Midbrain (tissue), 1 donor: Measurements from ENCODE around the gene IL36RN.

Source experiments
- DNase-seq: peaks from one replicate; lab custom pipeline; 2025; lab: John Stamatoyannopoulos, UW

Gene IL36RN

DNA sequence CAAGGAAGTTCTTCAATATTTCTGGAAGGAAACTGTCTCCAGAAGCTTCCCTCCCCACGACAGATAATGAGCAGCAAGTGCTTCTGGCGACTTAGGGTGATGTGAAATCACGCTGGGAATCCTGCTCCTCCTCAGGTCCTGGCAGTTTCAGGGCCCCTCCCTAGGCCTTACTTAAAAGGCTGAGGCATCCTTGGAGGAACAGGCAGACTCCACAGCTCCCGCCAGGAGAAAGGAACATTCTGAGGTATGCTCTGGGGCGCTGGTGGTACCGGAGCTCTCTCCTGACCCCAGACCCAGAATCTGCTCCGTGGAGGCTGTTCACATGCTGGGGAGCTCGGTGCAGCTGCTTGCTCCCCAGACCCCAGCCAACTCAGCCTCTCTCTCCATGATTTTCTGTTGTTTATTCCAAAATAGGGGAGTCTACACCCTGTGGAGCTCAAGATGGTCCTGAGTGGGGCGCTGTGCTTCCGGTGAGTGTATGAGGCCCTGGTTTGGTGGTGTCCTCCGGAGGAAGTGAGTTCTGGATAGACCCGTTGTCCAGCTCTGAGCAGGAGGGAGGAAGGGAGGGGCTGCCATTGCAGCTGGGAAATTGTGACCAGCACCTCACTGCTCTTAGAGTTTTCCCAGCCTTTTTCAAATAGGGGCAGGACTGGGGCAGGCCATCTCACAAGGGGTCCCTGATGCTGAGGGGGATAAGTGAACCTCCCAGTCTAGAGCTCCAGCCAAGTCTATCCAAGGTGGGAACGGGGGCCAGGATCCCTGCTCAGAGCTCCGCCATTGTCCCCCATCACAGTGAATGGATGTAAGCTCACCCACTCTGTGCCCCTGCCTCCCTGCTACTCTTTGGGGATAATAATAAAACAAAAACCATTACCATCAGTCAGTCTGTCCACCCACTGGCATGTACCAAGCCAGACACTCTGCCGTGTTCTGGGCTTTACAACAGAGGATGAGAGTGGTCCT, at the start of gene IL36RN:
Gene IL36RN (plus strand): TSS at position 201 of the 963 bp plus-strand sequence. CDS start 241 bp downstream, at position 442.
- DNase-seq, result no peak

DNA sequence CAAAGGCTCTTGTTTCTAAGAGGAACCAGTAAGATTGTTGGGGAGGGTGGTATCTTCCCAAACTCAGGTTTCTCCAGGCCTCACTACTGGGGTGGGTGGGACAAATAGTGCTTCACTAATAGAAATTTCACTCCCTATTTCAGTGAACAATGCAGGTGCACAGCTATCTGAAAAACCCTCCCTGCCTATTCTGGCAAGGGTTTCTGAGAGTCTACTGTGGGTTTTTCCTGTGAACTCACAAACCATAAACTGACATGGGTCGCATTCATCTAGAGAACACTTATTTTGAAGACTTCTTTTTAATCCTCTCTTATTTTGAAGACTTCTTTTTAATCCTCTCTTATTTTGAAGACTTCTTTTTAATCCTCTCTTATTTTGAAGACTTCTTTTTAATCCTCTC, 49.4 kb upstream of the IL36RN start:
- DNase-seq, result no peak

DNA sequence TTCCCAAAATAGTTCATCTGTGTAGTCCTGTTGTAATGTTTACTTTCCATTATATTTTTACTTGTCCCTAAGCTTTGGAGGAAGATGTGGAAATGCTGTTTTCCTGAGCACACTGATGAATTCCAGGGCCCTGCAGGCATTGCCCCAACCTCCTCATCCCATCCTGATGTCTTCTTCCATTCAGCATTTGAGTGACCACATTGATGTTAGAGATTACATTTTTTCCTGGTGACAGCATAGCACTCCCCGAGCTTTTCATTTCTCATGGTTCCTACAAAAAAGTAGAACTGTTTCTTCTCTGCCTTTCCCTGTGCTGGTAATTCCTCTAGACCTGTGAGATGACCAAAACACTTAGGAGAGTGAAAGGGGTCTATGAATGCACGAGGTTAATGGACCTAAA, 48.9 kb upstream of the IL36RN start:
- DNase-seq, result no peak

DNA sequence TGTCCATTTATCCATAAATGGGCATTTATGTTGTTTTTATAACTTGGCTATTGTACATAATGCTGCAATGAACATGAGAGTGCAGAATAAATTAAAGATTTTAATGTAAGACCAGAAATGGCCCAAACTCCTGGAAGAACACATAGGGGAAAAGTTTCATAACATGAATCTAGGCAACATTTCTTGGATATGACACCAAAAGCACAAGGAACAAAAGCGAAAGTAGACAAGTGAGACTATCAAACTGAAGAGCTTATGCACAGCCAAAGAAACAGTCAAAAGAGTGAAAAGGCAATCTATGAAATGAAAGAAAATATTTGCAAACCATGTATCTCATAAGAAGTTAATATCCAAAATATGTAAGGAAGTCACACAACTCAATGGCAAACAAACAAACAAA, 47.9 kb upstream of the IL36RN start:
- no peak for DNase-seq

DNA sequence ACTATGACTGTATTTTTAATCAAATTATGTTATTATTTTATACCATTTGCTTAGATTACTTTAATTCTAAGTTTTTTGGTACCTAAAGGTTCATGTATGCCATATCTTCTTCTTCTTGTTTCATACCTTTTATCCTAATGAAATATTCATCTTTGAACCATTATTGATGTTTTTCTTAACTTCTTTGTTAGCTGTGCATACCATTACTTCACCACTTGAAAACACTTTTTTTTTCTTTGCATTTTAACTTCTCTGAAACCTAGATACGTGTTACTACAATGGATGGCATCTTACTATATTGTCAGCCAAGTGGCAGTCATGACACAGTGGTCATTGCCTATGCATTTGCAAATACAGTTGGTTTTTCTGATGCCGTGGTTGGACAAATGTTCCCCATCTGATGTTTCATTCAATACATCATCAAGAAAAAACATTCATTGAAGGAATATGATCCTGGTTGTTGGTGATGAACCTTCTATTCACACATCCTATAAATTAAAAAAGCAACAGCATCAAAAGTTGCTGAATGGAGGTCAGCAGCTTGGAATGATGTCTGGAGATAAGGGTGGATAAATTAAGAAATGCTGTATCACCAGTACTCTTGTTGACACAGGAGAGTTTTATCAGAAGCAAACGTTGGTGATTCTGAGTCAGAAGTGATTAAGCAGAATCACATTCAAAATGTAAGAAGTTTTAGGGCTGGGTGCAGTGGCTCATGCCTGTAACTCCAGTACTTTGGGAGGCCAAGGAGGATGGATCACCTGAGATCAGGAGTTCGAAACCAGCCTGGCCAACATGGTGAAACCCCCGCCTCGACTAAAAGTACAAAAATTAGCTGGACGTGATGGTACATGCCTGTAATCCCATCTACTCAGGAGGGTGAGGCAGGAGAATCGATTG, 46.3 kb upstream of the IL36RN start:
- no peak for DNase-seq

DNA sequence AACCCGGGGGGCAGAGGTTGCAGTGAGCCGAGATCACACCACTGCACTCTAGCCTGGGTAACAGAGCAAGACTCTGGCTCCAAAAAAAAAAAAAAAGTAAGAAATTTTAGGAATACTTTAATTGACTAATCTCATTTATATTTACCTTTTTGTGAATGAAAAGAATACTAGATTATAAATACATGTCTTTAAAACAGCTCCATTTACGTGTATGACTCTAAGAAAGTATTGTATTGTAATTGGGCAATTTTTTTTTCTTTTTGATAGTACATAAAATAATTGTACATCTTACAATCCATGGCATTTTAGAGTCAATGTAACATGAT, 45.7 kb upstream of the IL36RN start:
- DNase-seq, result no peak

DNA sequence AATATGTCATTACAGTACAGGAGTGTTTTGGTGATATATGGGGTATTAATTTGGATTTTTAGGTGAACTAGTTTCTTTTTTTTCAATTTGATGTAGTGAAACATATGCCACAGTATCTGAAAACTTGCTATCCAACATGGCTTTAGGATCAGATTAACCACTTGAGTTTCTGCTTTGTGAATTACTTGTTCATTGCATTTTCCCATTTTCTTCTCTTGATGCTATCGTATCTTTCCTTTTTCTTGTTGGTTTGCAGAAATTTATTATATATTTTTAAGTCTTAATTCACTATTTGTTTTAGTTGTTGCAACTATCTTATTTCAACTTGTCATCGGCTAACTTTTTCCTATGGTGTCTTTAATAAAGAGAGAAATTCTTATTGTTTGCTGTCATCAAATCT, 44.9 kb upstream of the IL36RN start:
- DNase-seq, result no peak

DNA sequence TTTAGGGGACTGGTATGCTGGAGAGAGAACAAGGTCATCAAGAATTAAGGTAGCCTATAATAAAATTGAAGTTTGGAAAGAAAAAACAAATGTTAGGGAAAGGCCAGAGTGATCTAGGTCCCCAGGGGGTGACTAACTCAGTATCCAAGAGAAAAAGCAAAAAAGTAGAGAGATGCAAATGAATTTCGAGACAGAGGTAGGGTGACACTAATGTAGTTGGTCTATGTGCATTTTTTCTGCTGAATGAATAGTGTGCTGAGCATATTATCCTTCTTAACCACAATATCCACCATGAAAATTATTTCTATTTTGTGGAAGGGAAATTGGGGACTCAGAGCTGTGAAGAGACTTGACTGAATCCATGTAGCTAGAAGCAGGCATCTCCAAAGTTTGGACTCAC, 44.0 kb upstream of the IL36RN start:
- DNase-seq, result no peak

DNA sequence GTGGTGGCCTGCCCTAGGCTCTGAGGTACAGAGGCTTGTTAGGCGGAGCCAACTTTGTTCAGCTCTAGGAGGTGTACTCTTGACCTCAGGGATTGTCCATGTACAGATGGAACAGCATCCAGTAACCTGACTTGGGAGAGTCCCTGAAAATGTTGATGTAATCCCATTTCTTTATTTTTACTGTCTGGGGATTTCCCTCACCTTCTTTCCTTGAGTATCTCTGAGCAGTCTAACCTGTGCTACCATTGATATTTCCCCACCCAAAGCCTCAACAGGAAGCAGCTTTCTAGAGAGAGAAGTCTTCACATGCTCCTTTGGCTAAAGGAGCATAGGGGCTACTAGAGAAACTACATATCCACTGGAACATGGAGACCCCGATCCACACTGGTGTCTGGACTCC, 43.3 kb upstream of the IL36RN start:
- no peak for DNase-seq

DNA sequence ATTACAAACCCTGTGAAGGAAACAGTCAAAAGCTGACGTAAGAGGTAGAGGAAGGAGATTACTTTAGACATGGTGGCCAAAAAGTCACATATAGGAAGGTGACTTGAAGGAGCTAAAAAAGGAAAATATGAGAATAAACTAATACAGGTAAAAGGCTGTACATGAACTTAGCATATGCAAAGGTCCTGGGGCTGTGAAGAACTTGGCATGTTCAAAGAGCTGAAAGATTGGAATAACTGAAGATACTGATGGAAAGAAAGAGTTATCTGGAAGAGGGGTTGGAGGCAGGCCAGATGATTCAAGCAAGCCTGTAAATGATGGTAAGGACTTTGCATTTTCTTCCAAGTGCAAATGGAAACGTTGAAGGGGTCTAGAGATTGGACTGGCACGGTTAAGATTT, 40.5 kb upstream of the IL36RN start:
- no peak for DNase-seq

DNA sequence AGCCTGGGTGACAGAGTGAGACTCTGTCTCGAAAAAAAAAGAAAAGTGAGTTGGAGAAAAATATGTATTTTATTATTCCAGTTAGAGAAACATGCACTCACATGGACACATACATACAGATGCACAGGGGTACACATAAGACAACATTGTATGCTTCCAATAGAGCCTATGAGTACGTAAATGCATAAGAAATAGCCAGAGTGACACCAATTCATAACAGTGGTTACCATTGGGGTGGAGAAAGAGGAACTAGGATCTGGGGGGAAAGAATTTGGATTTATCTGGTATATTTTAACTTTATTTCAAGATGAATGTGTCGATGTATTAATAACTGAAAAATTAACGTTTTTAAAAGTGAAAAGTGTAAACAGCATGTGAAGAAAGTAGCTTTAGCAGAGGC, 37.7 kb upstream of the IL36RN start:
- DNase-seq, result no peak

DNA sequence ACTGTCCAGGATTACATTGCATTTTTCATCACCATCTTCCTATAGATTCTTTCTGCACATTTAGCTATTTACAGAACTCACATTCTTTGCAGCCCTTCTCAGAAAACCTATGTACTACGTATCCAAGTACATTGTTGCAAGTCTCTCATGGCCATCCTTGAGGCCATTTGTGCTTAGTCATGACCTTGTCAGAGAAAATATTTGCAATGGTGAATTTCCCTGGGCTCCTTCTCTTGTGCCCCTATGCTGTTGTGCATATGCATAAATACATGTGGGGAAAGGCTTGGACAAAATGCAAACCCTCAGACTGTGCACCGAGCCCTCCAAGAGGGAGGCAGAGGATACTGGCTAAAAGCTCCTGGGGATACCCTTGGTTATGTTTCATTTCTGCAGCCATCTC, 34.2 kb upstream of the IL36RN start:
- no peak for DNase-seq

DNA sequence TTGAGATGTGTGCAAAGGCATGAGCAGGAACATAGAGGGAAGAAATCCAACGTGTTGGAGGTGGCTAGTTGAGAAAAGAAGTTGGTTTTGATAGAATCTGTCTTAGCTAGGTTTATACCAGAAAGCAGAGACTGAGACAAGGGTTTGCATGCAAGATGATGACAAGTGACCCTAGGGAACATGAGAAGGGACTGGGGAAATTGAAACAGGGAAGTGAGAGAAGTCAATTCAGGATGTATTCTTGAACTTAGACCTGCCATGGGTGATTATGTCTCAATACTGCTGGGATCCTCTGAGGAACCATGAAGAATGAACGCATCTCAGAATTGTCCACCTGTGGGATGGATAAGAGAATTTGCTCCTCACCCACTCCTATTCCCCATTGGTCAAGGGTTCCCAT, 33.3 kb upstream of the IL36RN start:
- DNase-seq, result no peak

DNA sequence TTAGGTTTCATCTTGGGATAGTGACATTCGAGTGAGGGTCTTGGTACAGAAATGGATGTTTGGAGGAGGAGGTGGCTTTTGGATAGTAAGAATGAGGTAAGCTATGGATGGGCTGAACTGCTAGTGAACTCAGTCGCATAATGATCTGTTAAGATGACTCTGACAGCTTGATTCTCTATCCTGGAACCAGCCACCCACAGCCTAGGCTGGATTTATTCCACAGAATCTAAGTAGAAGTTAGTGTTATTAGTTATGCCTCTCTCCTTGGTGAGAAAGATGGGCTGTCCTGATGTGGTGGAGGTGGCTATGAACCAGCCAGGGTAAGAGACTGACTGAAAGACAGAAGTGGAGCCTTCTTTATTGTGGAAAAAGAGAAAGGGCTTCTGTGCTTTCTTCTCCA, 31.3 kb upstream of the IL36RN start:
- DNase-seq, result no peak

DNA sequence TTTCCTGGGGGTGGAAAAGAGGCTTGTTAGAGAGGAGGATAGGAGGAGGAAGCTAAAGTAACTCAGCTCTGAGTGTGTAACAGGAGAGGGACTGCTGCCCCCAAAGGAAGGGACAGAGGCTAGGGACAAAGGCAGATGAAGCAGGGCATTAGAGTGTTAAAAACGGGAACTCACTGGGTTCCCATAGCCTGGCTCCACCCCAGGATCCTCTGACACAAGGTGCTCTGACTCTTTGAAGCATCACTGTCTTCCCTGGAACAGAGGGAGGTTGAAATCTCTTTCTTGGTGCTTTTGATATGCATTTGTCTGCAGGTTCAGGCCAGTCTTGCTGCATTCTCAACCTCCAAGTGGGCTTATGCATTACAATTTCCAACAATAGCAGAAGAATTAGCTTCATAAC, 30.9 kb upstream of the IL36RN start:
- no peak for DNase-seq

DNA sequence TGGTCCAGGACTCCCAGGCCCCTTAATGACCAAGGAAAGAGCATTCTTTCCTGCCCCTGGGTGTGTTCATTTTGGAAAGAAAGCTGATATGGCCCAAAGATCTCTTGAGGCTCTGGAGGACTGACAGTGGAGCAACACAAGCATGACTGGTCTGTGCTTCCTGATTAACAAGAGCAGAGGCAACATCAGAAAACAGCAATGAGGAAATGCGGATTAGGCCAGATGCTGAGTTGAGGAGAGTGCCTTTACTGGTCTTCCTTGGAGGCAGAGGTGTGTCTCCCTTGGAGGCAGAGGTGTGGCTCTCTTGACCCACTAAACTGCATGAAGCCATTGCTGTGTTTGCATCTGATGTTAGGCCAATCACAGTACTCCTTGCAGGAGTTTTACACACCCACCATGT, 26.3 kb upstream of the IL36RN start:
- DNase-seq, result no peak

DNA sequence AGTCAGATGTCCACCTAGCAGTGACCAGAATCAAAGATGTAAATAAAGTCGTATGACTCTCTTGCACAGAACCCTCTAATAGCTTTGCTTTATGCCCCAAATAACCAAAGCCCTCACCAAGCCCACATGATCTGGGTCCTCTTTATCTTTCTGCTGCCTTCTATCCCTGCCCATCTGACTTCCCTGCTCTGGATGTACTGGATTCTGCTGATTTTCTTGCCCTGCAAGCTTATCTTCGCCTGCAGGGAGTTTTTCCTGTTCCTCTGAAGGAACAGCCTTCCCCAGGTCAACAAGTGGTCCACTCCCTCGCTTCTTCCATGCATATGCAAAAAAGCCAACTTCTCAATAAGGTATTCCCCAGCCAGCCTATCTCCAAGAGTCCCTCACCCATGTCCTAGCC, 25.0 kb upstream of the IL36RN start:
- no peak for DNase-seq

DNA sequence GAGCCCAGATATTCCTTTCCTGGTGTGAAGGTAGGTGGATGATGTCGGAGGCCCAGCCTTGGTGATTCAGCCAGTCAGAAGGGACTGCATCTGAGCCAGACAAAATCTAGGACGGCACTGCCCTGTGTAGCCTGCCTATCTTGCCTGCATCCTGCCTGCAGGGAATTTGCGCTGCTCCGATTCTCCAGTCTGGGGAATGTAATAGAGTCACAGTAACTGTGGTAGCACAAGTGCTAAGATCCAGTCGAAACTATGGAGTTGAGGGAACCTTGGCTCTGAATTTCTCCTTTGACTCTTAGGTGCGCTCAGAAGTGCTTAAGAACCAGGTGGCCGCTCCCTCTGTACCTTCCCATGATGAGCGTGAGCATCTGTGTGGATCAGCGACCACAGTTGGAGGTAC, 22.2 kb upstream of the IL36RN start:
- no peak for DNase-seq

DNA sequence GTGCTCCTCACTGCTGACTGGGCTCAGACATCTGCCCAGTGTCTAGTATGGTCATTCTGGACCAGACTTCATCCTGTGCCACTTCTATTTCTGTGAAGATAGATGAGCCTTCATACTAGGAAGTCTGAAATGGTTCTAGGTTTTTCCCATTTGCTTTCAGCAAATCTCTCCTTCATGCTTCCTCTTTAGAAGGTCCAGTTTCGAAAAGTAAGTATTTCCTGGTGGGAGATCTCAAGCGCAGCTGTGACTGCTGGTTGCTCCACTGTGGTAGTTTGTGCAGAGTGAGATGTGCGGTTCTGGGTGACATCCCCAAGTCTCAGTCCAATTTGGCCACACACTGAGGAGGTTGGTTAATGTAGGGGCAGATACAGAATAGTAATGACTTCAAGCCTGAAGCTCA, 20.7 kb upstream of the IL36RN start:
- DNase-seq, result no peak

DNA sequence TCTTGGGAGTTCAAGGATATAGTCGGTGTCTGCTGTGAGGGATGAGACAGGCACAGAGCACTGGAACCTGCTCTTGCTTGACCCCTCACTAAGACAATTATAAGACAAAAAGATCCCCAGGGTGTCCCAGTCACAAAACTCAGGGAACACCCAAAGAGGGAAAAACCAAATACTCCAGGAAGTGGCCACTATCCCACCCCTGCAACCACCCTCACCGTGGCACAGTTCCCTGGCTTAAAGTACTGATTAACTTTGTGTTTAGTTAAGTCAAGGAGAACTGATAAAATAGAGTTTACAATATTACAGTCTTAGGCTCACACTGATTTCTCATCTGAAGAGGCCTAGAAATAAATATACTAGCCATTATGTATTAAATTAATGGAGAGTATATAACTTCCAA, 19.8 kb upstream of the IL36RN start:
- no peak for DNase-seq

DNA sequence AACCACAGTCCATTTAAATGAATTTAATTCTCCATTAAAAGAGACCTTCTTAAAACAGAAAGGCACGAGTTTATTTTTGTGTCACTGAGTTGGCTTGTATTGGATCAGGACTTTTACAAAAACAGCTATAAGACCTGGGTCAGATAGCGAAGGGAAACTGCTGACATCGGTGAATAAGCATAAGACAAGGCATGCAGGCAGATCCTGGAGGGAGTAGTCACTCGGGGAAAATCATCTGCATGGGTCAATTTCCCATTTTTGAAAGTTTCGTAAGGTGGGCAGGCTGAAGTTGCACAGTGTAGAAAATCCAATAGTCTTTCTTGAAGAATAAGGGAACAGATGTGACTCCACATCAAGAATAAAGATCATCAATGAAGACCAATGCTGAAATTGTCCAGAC, 19.3 kb upstream of the IL36RN start:
- DNase-seq, result no peak

DNA sequence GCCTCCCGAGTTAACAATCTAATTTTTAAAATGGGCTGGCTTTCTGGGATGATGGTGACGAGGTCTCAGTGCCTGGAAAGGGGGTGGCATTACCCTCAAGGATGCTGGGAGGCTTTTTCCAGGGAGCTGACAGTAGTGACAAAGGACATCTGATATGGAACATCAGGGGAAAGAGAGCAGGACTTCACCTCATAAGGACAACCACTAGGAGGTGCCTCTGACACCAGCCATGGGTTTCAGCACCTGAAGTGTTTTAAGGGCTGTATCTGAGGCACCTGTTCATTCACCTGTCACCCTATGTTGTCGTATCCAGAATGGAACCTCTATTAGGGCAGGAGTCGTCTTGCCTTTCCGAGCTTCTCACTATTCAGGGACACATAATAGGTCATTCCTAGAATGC, 17.1 kb upstream of the IL36RN start:
- no peak for DNase-seq

DNA sequence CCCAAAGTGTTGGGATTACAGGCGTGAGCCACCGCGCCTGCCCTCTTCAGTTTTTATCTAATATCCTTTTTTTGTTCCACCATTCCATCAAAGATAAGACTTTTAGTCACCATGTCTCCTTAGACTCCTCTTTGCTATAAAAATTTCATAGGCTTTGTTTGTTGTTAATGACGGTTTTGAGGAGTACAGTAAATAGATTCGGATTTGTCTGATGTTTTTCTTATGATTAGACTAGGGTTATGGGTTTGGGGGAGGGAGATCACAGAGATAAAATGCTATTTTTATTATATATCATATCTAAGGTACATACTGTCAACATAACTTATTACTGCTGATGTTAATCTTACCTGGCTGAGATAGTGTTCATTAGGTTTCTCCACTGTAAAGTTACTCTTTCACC, 12.5 kb upstream of the IL36RN start:
- no peak for DNase-seq
